NOMO-1 treated with dmso at 0.1 percent for 144 hours (cell line): ENCODE data around the gene PLOD1.
"Not testable (repeated sequence)": the region's sequence is repeated elsewhere in the genome, so short reads cannot be mapped to it uniquely, and the experiment has no call there.

Source experiments
- DNase-seq: peaks from one replicate; lab custom pipeline; 2025; ENCODE audit not compliant: unreplicated experiment; lab: John Stamatoyannopoulos, UW

The PLOD1 gene

GRCh38 chr1:12003762-12004161 lies 69.2 kb downstream of the PLOD1 start:
- DNase-seq = no peak

- DNase-seq = no peak
These were observed 71.1 kb downstream of the PLOD1 start for GRCh38 chr1:12005488-12006166.

- DNase-seq = no peak
These were observed 71.8 kb downstream of the PLOD1 start for GRCh38 chr1:12006167-12006921.

GRCh38 chr1:12007204-12007603 lies 72.7 kb downstream of the PLOD1 start:
- DNase-seq = no peak

- DNase-seq = not testable (repeated sequence)
These were observed 73.8 kb downstream of the PLOD1 start for GRCh38 chr1:12008355-12008754.

GRCh38 chr1:12009318-12009947 lies 74.9 kb downstream of the PLOD1 start:
- DNase-seq = no peak

- DNase-seq = no peak
These were observed 76.4 kb downstream of the PLOD1 start for GRCh38 chr1:12010746-12011570.

GRCh38 chr1:12011998-12012397 lies 77.5 kb downstream of the PLOD1 start:
- DNase-seq = no peak

- DNase-seq = no peak
These were observed 78.2 kb downstream of the PLOD1 start for GRCh38 chr1:12012560-12013316.

GRCh38 chr1:12014141-12014991 lies 79.8 kb downstream of the PLOD1 start:
- no peak for DNase-seq

GRCh38 chr1:12015001-12015491 lies 80.5 kb downstream of the PLOD1 start:
- DNase-seq = no peak

- no peak for DNase-seq
These were observed 81.0 kb downstream of the PLOD1 start for GRCh38 chr1:12015499-12015898.

- DNase-seq = no peak
These were observed 81.7 kb downstream of the PLOD1 start for GRCh38 chr1:12016182-12016581.

GRCh38 chr1:12019858-12020509 lies 85.5 kb downstream of the PLOD1 start:
- DNase-seq = peak; percentile 73

GRCh38 chr1:12021616-12022015 lies 87.1 kb downstream of the PLOD1 start:
- DNase-seq = no peak

GRCh38 chr1:12022036-12022435 lies 87.5 kb downstream of the PLOD1 start:
- DNase-seq = no peak
